Peyer's patch (tissue), 4 donors: ENCODE data around the gene UROC1.

Source experiments
- POLR2A ChIP-seq, 2 donors: fragments of 450-650 bp; IDR thresholded peaks; one replicate each; pipeline ENCODE4 v1.5.1; 2017; ENCODE audit warnings: antibody characterized with exemption in 2 of 2, mild to moderate bottlenecking in 2 of 2, moderate library complexity in 2 of 2
- TF ChIP-seq, protein P1 (sequence below), 6 experiments: fragments of 450-650 bp in 4 of 6; fragments of 200-600 bp in 2 of 6; sonication (generic) in 1 of 6; IDR thresholded peaks; one replicate each; pipeline ENCODE4 v1.5.1; 2017 to 2019; ENCODE audit warnings: antibody characterized with exemption in 6 of 6, mild to moderate bottlenecking in 3 of 6, moderate library complexity in 1 of 6

DNA sequence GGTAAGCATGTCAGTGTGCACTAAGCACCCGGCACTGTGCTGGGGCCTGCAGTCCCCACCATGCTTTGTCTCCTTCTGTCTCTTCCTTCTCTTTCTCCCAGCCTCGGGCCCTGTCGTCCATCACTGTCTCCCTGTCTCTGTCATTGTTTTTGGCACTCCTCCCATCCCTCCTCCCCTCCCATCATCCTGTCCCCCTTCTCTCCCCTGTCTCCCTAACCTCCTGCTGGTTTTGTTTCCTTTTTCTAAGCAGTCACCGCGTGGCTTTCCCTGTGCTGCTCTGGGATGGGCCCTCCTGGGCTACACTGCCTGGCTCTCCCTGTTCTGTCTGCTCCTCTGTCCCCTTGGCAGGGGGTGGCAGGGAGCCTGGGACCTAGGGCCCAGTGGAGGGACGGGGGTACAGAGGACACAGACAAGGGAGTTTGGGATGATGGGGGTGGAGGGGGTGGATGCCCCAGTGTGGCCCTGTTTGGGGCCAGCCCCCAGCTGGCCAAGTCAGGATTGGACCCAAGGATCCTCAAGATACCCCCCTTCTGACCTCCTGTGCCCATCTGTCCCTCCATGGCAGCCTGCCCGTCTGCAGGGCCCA, 12.1 kb upstream of the UROC1 start:
- TF ChIP-seq POLR2A (IDR thresholded peaks at IDR 0.05): no peak
- TF ChIP-seq, protein P1, sequence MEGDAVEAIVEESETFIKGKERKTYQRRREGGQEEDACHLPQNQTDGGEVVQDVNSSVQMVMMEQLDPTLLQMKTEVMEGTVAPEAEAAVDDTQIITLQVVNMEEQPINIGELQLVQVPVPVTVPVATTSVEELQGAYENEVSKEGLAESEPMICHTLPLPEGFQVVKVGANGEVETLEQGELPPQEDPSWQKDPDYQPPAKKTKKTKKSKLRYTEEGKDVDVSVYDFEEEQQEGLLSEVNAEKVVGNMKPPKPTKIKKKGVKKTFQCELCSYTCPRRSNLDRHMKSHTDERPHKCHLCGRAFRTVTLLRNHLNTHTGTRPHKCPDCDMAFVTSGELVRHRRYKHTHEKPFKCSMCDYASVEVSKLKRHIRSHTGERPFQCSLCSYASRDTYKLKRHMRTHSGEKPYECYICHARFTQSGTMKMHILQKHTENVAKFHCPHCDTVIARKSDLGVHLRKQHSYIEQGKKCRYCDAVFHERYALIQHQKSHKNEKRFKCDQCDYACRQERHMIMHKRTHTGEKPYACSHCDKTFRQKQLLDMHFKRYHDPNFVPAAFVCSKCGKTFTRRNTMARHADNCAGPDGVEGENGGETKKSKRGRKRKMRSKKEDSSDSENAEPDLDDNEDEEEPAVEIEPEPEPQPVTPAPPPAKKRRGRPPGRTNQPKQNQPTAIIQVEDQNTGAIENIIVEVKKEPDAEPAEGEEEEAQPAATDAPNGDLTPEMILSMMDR (IDR thresholded peaks at IDR 0.05): no peak
